ENCODE data around the gene ELK4. TPM values are rescaled to one million over a fixed set of nuclear protein-coding genes. Genes with fewer than 3 reads are reported as not detected.
A peak's percentile ranks its signal among the peaks of the same experiment; 100 is the strongest.

ELK4 gene, protein sequence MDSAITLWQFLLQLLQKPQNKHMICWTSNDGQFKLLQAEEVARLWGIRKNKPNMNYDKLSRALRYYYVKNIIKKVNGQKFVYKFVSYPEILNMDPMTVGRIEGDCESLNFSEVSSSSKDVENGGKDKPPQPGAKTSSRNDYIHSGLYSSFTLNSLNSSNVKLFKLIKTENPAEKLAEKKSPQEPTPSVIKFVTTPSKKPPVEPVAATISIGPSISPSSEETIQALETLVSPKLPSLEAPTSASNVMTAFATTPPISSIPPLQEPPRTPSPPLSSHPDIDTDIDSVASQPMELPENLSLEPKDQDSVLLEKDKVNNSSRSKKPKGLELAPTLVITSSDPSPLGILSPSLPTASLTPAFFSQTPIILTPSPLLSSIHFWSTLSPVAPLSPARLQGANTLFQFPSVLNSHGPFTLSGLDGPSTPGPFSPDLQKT
- 10 to 100 TPM; 67.8 to 91.3 TPM for total RNA-seq

GRCh38 chr1:205631768-205632668 lies at the start of gene ELK4:
ELK4 (minus strand) TSS chr1:205632011; CDS start chr1:205623882, 8,129 bp downstream.
- Mint-ChIP-seq H3K36me3 (peaks cover 0 to 18% of the 10 kb centered on the region in 2 donors), H3K27ac (peak within 1 kb of the TSS; percentile 90 to 97), H3K9me3 (no peaks in the 10 kb centered on the region)
- ATAC-seq (peak; percentile 82 to 87), DNase-seq (ENCODE audit: low spot score in 2 of 2) (peak; percentile 97 to 99)

GRCh38 chr1:205681364-205681763 lies 49.6 kb upstream of the ELK4 start:
- Mint-ChIP-seq H3K9me3 (no peaks in the 10 kb centered on the region), H3K36me3 (no peaks in the 10 kb centered on the region), H3K27ac (no peak overlapping the region)
- DNase-seq (ENCODE audit: low spot score in 2 of 2), result no peak
- no peak for ATAC-seq

DNA sequence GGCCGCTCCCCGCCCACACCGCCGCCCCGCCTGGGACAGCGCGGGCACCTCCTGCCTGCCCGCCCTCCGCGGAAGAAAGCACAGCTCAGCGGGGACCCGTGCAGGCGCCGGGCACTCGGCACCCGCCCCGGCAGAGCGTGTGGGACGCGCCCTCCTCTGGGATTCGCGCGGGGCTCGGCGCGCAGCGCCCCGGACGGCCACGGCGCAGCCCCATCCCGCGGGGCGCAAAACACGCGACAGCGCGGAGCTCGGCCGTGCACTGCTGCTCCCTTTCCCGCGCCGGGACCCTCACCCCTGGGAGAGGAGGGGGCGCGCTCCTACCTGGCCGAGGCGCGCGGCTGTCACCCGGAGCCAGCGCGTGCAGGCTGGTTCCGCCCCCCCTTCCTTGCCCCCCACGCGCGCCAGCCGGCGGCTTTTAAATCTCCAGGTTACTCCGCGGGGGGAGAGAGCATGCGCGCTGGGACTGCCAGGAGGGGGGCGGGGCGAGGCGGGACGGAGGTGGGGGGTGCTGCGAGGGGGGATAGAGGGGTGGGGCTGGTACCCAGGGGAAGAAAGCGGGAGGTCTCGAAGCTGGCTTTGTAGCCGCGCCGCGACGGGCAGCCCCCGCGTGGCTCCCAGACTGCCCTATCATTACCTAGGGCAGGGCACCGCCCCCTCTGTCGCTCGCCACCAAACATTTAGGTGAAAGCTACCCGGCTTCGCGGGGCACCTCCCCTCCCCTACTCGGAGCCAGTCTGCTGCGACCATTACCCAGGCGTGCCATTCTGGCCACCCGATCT lies 48.5 kb upstream of the ELK4 start, which contains the start of gene SLC45A3:
Gene SLC45A3, minus strand, starts transcription at position 437 of the 779 bp plus-strand sequence. CDS start 15,853 bp downstream, outside the sequence.
- peak; percentile 81 to 83 for ATAC-seq
- DNase-seq (ENCODE audit: low spot score in 2 of 2), result peak in 1 of 2 donors; percentile 33
- Mint-ChIP-seq H3K9me3 (no peaks in the 10 kb centered on the region), H3K36me3 (no peaks in the 10 kb centered on the region), H3K27ac (no peak within 1 kb of the TSS)

- Mint-ChIP-seq H3K9me3 (no peaks in the 10 kb centered on the region), H3K36me3 (no peaks in the 10 kb centered on the region), H3K27ac (no peak overlapping the region)
- DNase-seq (ENCODE audit: low spot score in 2 of 2) (no peak), ATAC-seq (no peak)
Measured at GRCh38 chr1:205678286-205679111, 46.7 kb upstream of the ELK4 start.

- H3K36me3 Mint-ChIP-seq, result no peaks in the 10 kb centered on the region
- ATAC-seq, result no peak
- H3K27ac Mint-ChIP-seq, result no peak overlapping the region
- no peak for DNase-seq (ENCODE audit: low spot score in 2 of 2)
- H3K9me3 Mint-ChIP-seq, result no peaks in the 10 kb centered on the region
Measured at GRCh38 chr1:205677167-205677566, 45.4 kb upstream of the ELK4 start.

- ATAC-seq, result no peak
- Mint-ChIP-seq H3K27ac (no peak overlapping the region), H3K36me3 (no peaks in the 10 kb centered on the region), H3K9me3 (no peaks in the 10 kb centered on the region)
- no peak for DNase-seq (ENCODE audit: low spot score in 2 of 2)
Measured at GRCh38 chr1:205676597-205676996, 44.8 kb upstream of the ELK4 start.

GRCh38 chr1:205676002-205676401 lies 44.2 kb upstream of the ELK4 start:
- no peak for DNase-seq (ENCODE audit: low spot score in 2 of 2)
- no peak for ATAC-seq
- H3K9me3 Mint-ChIP-seq, result no peaks in the 10 kb centered on the region
- H3K27ac Mint-ChIP-seq, result no peak overlapping the region
- H3K36me3 Mint-ChIP-seq, result no peaks in the 10 kb centered on the region

- H3K9me3 Mint-ChIP-seq, result no peaks in the 10 kb centered on the region
- ATAC-seq (no peak), DNase-seq (ENCODE audit: low spot score in 2 of 2) (no peak)
- no peak overlapping the region for H3K27ac Mint-ChIP-seq
- H3K36me3 Mint-ChIP-seq, result no peaks in the 10 kb centered on the region
Measured at GRCh38 chr1:205675247-205675646, 43.4 kb upstream of the ELK4 start.

- DNase-seq (ENCODE audit: low spot score in 2 of 2) (no peak), ATAC-seq (no peak)
- no peak overlapping the region for H3K27ac Mint-ChIP-seq
- H3K9me3 Mint-ChIP-seq, result no peaks in the 10 kb centered on the region
- H3K36me3 Mint-ChIP-seq, result no peaks in the 10 kb centered on the region
Measured at GRCh38 chr1:205672970-205673369, 41.2 kb upstream of the ELK4 start.

DNA sequence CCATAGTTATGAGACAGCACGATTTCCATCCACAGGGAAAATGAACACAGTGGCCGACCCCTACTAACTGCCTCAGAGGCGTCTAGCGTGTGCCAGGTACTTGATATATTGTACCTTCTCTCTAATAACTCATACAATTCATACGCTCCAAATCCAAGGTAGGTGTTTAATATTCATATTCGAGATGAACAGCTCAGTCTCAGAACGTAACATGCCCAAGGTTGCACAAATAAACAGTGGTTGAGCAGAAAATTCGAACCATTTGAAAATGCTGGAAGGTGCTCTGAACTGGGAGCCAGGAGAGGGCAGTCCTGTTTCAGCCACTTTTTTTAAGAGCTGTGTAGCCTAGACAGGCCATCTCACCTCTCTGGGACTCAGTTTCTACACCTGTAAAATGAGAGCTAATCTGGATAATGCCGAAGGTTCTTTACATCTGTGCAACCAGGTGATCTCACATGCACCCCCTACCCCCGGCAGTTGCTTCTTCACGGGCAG lies 40.6 kb upstream of the ELK4 start:
- Mint-ChIP-seq H3K9me3 (no peaks in the 10 kb centered on the region), H3K27ac (no peak overlapping the region), H3K36me3 (no peaks in the 10 kb centered on the region)
- ATAC-seq, result no peak
- DNase-seq (ENCODE audit: low spot score in 2 of 2), result no peak

GRCh38 chr1:205670611-205671430 lies 39.0 kb upstream of the ELK4 start:
- H3K36me3 Mint-ChIP-seq, result no peaks in the 10 kb centered on the region

GRCh38 chr1:205670150-205670446 lies 38.3 kb upstream of the ELK4 start:
- no peak overlapping the region for H3K27ac Mint-ChIP-seq
- no peaks in the 10 kb centered on the region for H3K36me3 Mint-ChIP-seq
- DNase-seq (ENCODE audit: low spot score in 2 of 2) (no peak), ATAC-seq (no peak)
- H3K9me3 Mint-ChIP-seq, result no peaks in the 10 kb centered on the region

More at GRCh38 chr1:205670611-205671430, 39.0 kb upstream of the ELK4 start:
- Mint-ChIP-seq H3K27ac (no peak overlapping the region), H3K9me3 (no peaks in the 10 kb centered on the region)
- ATAC-seq (no peak), DNase-seq (ENCODE audit: low spot score in 2 of 2) (no peak)

DNA sequence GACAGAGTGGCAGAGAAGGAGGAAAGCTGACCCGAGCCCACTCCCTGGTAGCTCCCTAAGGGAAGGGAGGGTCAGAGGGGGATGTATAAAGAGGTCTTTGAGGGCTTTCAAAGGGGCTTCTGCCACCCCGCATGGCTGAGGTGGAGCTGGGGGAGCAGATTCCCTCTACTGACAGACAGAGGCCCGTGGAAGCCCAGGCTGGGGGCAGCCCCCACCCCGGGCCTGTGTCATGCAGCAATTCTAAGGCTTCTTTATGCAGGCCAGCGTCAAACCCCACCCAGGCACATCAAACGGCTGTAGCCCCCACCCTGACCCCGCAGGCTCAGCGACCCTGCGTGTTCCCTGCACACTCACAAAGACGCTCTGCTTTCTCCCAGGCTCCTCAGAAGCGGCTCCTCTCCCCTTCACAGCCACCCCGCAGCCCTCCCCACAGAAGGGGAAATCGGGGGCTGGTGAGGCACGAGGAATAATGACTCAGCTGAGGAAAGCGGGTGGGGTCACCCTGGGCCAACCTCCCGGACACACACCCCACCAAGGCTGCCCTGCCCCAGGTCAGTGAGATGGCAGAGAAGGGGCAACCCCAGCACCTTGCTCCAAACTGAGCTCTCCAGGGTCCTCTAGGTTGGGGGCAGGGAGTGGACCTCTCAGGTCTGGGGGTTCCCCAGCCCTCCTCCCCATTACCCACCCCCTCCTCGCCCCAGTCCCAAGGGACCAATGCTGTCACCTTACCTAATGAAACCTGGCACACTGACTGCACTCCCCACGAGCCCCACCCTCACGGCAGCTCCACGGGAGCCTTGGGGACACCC lies 37.7 kb upstream of the ELK4 start:
- no peaks in the 10 kb centered on the region for H3K9me3 Mint-ChIP-seq
- no peaks in the 10 kb centered on the region for H3K36me3 Mint-ChIP-seq
- DNase-seq (ENCODE audit: low spot score in 2 of 2) (no peak), ATAC-seq (no peak)
- no peak overlapping the region for H3K27ac Mint-ChIP-seq

DNA sequence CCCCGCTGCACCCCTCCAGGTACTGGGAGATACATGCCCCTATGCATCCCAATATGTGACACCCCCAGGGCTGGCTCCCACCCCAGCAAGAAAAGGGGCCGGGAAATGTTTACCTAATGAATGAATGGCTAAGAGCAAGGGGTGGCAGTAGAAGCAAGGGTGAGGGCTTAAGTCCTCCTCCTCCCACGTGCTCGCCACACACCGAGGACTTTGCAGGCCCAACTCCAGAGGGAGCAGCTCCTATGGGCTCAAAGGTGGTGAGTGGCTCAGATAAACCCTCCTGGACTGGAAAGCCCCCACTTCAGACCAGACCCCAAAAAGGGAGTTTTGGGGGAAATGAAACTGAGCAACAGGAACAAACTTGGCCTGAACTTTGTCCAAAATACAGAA lies 37.1 kb upstream of the ELK4 start:
- H3K36me3 Mint-ChIP-seq, result no peaks in the 10 kb centered on the region
- H3K27ac Mint-ChIP-seq, result no peak overlapping the region
- ATAC-seq, result no peak
- DNase-seq (ENCODE audit: low spot score in 2 of 2), result no peak
- no peaks in the 10 kb centered on the region for H3K9me3 Mint-ChIP-seq
